Stimulated activated CD4-positive, alpha-beta T cell treated with anti-CD3 and anti-CD28 coated beads, Interleukin-15, amount 100 ng/mL, for 24 hours (primary cell): ENCODE data around the gene HNF1B.
A peak's percentile ranks its signal among the peaks of the same experiment; 100 is the strongest.

Experiments used
- DNase-seq: peaks from one replicate; pipeline ENCODE4 v3.0.0-alpha.2; 2020

HNF1B gene

GRCh38 chr17:37759014-37759637 is 14.3 kb upstream of the HNF1B start:
- no peak for DNase-seq

- no peak for DNase-seq
These were observed 11.2 kb upstream of the HNF1B start for GRCh38 chr17:37756051-37756450.

GRCh38 chr17:37755455-37755854 is 10.6 kb upstream of the HNF1B start:
- no peak for DNase-seq

- DNase-seq, result no peak
These were observed 9.5 kb upstream of the HNF1B start for GRCh38 chr17:37754363-37754762.

- DNase-seq, result no peak
These were observed 7.6 kb upstream of the HNF1B start for GRCh38 chr17:37752482-37752881.

- DNase-seq, result no peak
These were observed 6.1 kb upstream of the HNF1B start for GRCh38 chr17:37750768-37751475.

GRCh38 chr17:37750292-37750691 is 5.4 kb upstream of the HNF1B start:
- DNase-seq, result no peak

GRCh38 chr17:37747222-37747621 is 2.4 kb upstream of the HNF1B start:
- no peak for DNase-seq

GRCh38 chr17:37746617-37747016 is 1.8 kb upstream of the HNF1B start:
- no peak for DNase-seq

- DNase-seq, result no peak
These were observed 1.1 kb upstream of the HNF1B start for GRCh38 chr17:37745801-37746426.

GRCh38 chr17:37744633-37744927 is 279 bp downstream of the HNF1B start:
- DNase-seq, result no peak

GRCh38 chr17:37743875-37744632 is 805 bp downstream of the HNF1B start:
- peak; percentile 34 for DNase-seq

GRCh38 chr17:37743612-37743874 is 1.3 kb downstream of the HNF1B start:
- DNase-seq, result peak; percentile 7

- DNase-seq, result peak; percentile 19
These were observed 1.9 kb downstream of the HNF1B start for GRCh38 chr17:37742762-37743611.

GRCh38 chr17:37742116-37742761 is 2.6 kb downstream of the HNF1B start:
- DNase-seq, result peak; percentile 15

GRCh38 chr17:37741341-37742115 is 3.3 kb downstream of the HNF1B start:
- no peak for DNase-seq

GRCh38 chr17:37740915-37741314 is 3.9 kb downstream of the HNF1B start:
- DNase-seq, result no peak

- no peak for DNase-seq
These were observed 6.9 kb downstream of the HNF1B start for GRCh38 chr17:37737971-37738370.

GRCh38 chr17:37737081-37737480 is 7.8 kb downstream of the HNF1B start:
- DNase-seq, result no peak

GRCh38 chr17:37736428-37736827 is 8.4 kb downstream of the HNF1B start:
- no peak for DNase-seq

GRCh38 chr17:37735165-37735564 is 9.7 kb downstream of the HNF1B start:
- DNase-seq, result no peak

GRCh38 chr17:37732316-37732715 is 12.5 kb downstream of the HNF1B start:
- no peak for DNase-seq
